ENCODE results near the gene TRABD2A. TPM values are rescaled to one million over a fixed set of nuclear protein-coding genes. Genes with fewer than 3 reads are reported as not detected.
"Not testable (repeated sequence)": the region's sequence is repeated elsewhere in the genome, so short reads cannot be mapped to it uniquely, and the experiment has no call there.

TRABD2A gene
- polyA plus RNA-seq, 2 donors = 0.08 to 0.32 TPM

GRCh38 chr2:84781942-84782716 lies 98.8 kb downstream of the TRABD2A start:
- Histone ChIP-seq H3K4me3 (ENCODE audit: low read depth in 1 of 2, low read length in 2 of 2) (no peak overlapping the region), H3K4me1 (ENCODE audit: control insufficient read depth in 2 of 2, insufficient read depth in 2 of 2, low read length in 1 of 2) (no peaks in the 10 kb centered on the region), H3K9me3 (ENCODE audit: control insufficient read depth in 2 of 2, insufficient read depth in 1 of 2, low read depth in 1 of 2, low read length in 1 of 2) (no peaks in the 10 kb centered on the region), H3K36me3 (ENCODE audit: control insufficient read depth in 2 of 2, insufficient read depth in 2 of 2, low read length in 1 of 2) (no peaks in the 10 kb centered on the region), H3K27me3 (ENCODE audit: control insufficient read depth in 1 of 2, insufficient read depth in 2 of 2, low read length in 2 of 2) (no peaks in the 10 kb centered on the region), H3K27ac (ENCODE audit: low read depth in 2 of 2, low read length in 1 of 2) (peak overlapping the region in 1 of 2 donors; percentile 2)
- 46 to 47% methylated on average over 3 of the region's 3 CpGs for WGBS, 2 donors

GRCh38 chr2:84779781-84780180 lies 101.1 kb downstream of the TRABD2A start:
- no peaks in the 10 kb centered on the region for H3K36me3 ChIP-seq (ENCODE audit: control insufficient read depth in 2 of 2, insufficient read depth in 2 of 2, low read length in 1 of 2)
- 78 to 84% methylated on average over 3 of the region's 3 CpGs for WGBS, 2 donors

GRCh38 chr2:84778911-84779690 lies 101.8 kb downstream of the TRABD2A start:
- H3K4me3 ChIP-seq (ENCODE audit: low read depth in 1 of 2, low read length in 2 of 2) = no peak overlapping the region
- H3K27me3 ChIP-seq (ENCODE audit: control insufficient read depth in 1 of 2, insufficient read depth in 2 of 2, low read length in 2 of 2) = no peaks in the 10 kb centered on the region
- H3K36me3 ChIP-seq (ENCODE audit: control insufficient read depth in 2 of 2, insufficient read depth in 2 of 2, low read length in 1 of 2) = no peaks in the 10 kb centered on the region
- H3K27ac ChIP-seq (ENCODE audit: low read depth in 2 of 2, low read length in 1 of 2) = no peak overlapping the region
- 86 to 90% methylated on average over 1 of the region's 1 CpG for WGBS, 2 donors
- no peaks in the 10 kb centered on the region for H3K9me3 ChIP-seq (ENCODE audit: control insufficient read depth in 2 of 2, insufficient read depth in 1 of 2, low read depth in 1 of 2, low read length in 1 of 2)
- no peaks in the 10 kb centered on the region for H3K4me1 ChIP-seq (ENCODE audit: control insufficient read depth in 2 of 2, insufficient read depth in 2 of 2, low read length in 1 of 2)

More at GRCh38 chr2:84779781-84780180, 101.1 kb downstream of the TRABD2A start:
- Histone ChIP-seq H3K4me1 (ENCODE audit: control insufficient read depth in 2 of 2, insufficient read depth in 2 of 2, low read length in 1 of 2) (no peaks in the 10 kb centered on the region), H3K27ac (ENCODE audit: low read depth in 2 of 2, low read length in 1 of 2) (no peak overlapping the region), H3K9me3 (ENCODE audit: control insufficient read depth in 2 of 2, insufficient read depth in 1 of 2, low read depth in 1 of 2, low read length in 1 of 2) (no peaks in the 10 kb centered on the region), H3K4me3 (ENCODE audit: low read depth in 1 of 2, low read length in 2 of 2) (no peak overlapping the region), H3K27me3 (ENCODE audit: control insufficient read depth in 1 of 2, insufficient read depth in 2 of 2, low read length in 2 of 2) (no peaks in the 10 kb centered on the region)

GRCh38 chr2:84776011-84776410 lies 104.9 kb downstream of the TRABD2A start:
- 59 to 73% methylated on average over 1 of the region's 1 CpG for WGBS, 2 donors

GRCh38 chr2:84773562-84773961 lies 107.3 kb downstream of the TRABD2A start:
- H3K27me3 ChIP-seq (ENCODE audit: control insufficient read depth in 1 of 2, insufficient read depth in 2 of 2, low read length in 2 of 2) = not testable (repeated sequence)
- WGBS, 2 donors = 71 to 77% methylated on average over 3 of the region's 3 CpGs

More at GRCh38 chr2:84776011-84776410, 104.9 kb downstream of the TRABD2A start:
- H3K27ac ChIP-seq (ENCODE audit: low read depth in 2 of 2, low read length in 1 of 2) = no peak overlapping the region
- H3K4me1 ChIP-seq (ENCODE audit: control insufficient read depth in 2 of 2, insufficient read depth in 2 of 2, low read length in 1 of 2) = no peaks in the 10 kb centered on the region
- no peaks in the 10 kb centered on the region for H3K9me3 ChIP-seq (ENCODE audit: control insufficient read depth in 2 of 2, insufficient read depth in 1 of 2, low read depth in 1 of 2, low read length in 1 of 2)
- H3K27me3 ChIP-seq (ENCODE audit: control insufficient read depth in 1 of 2, insufficient read depth in 2 of 2, low read length in 2 of 2) = no peaks in the 10 kb centered on the region
- no peak overlapping the region for H3K4me3 ChIP-seq (ENCODE audit: low read depth in 1 of 2, low read length in 2 of 2)
- H3K36me3 ChIP-seq (ENCODE audit: control insufficient read depth in 2 of 2, insufficient read depth in 2 of 2, low read length in 1 of 2) = no peaks in the 10 kb centered on the region

More at GRCh38 chr2:84773562-84773961, 107.3 kb downstream of the TRABD2A start:
- H3K9me3 ChIP-seq (ENCODE audit: control insufficient read depth in 2 of 2, insufficient read depth in 1 of 2, low read depth in 1 of 2, low read length in 1 of 2); H3K4me1 ChIP-seq (ENCODE audit: control insufficient read depth in 2 of 2, insufficient read depth in 2 of 2, low read length in 1 of 2); H3K4me3 ChIP-seq (ENCODE audit: low read depth in 1 of 2, low read length in 2 of 2); H3K27ac ChIP-seq (ENCODE audit: low read depth in 2 of 2, low read length in 1 of 2); H3K36me3 ChIP-seq (ENCODE audit: control insufficient read depth in 2 of 2, insufficient read depth in 2 of 2, low read length in 1 of 2): not testable (repeated sequence)

Other genes with a start within 250 kb of the TRABD2A start
- 1,000 to 10,000 TPM; 1,127 to 2,184 TPM for gene TMSB10, start 24.6 kb upstream of the TRABD2A start, polyA plus RNA-seq
- gene KCMF1, start 90.1 kb upstream of the TRABD2A start, polyA plus RNA-seq = 10 to 100 TPM; 33.7 to 52.7 TPM

Data from esophagus (tissue), 2 donors.